HG02610 (cell line): ENCODE data around the gene KRTAP5-6.

Source experiments
- ATAC-seq: cut with Tn5 transposase; IDR thresholded peaks from one replicate; pipeline ENCODE4 v1.9.1; 2021; ENCODE audit warnings: mild to moderate bottlenecking, moderate library complexity; ENCODE audit not compliant: unreplicated experiment

The KRTAP5-6 gene

DNA sequence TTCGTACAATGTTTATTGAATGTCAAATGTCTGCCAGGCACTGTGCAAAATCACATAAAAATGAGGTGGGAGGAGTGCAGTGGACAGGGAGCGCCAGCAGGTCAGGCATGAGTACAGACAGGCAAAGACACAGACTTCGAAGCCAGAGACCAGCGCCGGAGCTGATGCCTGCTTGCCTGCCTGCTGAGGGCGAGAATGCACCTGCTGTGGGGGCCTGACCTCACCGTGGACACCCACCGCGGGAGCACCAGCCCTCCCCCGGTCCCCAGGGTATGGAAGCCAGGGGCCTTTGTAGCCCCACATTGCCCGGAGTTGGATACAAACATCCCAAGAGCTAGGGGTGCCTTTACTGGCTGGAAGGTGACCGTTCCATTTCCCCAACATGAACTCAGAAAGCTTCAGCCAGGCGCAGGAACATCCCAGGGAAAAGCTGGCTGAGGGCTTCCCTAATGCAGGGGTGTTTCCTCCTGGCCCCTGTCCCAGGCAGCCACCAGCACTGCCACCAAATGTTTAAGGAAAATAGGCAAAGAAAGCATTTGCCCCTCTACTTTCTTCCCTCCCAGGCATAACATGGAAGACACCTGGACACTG is 35.5 kb downstream of the KRTAP5-6 start:
- no peak for ATAC-seq

DNA sequence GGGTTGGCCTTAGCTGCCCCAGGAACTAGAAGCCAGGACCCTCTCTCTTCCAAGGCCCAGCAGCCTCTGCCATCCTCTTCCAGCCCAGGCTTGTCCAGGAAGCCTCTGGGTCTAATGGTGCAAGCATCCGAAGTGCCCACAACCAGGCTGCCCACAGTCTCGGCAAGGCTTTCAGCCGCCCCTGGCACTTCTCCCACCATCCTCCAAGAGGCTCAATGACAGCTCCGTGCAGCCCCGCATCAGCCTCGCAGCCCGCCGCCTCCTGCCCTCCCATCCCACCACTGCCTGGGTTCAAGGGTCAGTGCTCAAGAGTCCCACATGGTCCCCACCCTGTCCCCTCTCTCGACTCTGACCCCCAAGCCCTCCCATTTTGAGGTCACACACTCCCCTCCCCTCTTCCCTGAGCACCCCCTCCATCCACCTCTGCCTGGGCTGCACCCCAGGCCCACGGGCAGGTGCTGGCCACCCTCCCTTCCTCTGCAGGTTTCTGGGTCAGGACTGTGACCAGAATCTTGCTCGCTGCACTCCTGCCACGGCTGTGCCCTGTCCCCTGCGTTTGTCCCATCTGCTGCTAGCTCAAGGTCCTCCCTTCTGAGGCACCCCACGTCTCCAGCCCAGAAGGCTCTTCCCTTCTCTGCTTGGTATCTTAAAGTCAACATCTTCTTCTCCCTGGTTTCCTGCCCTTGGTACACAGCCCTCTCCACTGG is 36.2 kb downstream of the KRTAP5-6 start:
- no peak for ATAC-seq

GRCh38 chr11:1733716-1734640 is 37.0 kb downstream of the KRTAP5-6 start:
- ATAC-seq: no peak

DNA sequence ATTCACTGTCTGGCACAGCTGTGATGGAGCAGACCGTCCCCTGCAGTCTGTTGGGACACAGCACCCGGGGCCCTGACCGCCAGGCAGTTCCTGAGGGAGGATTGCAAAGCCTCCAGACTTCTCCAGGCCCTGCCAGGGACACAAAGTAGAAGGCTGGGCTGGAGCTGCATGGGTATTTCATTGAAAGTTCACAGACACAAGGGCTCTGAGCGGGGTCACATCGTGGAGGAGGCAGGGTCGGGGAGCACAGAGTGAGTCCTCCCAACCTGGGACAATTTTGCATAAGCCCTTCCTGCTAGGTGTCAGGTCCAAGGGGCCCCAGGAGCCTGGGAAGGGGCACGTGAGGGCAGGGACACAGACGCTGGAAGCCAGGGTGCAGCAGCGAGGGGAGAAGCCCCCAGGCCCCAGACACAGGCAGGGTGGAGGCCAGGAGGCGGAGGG is 37.7 kb downstream of the KRTAP5-6 start:
- no peak for ATAC-seq

GRCh38 chr11:1735271-1735670 is 38.3 kb downstream of the KRTAP5-6 start:
- no peak for ATAC-seq

GRCh38 chr11:1736447-1736992 is 39.5 kb downstream of the KRTAP5-6 start:
- no peak for ATAC-seq

- ATAC-seq: no peak
Measured at GRCh38 chr11:1737080-1737757, 40.2 kb downstream of the KRTAP5-6 start.

- no peak for ATAC-seq
Measured at GRCh38 chr11:1738380-1738779, 41.4 kb downstream of the KRTAP5-6 start.

DNA sequence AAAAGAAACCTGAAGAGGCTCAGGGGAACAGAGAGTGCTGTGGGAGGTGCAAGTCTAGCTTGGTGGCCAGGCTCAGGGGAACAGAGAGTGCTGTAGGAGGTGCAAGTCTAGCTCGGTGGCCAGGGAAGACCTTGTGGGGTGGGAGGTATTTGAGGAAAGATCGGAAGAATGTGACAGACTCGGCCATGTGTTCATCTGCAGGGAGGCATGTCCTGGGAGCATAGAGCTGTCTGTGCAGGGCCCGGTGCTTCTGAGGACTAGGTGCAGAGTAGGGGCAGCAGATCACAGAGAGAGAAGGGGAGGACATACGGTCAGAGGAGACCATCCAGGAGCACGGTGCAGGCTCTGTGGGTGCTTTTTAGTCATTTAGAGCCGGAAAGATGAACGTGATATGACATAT is 42.6 kb downstream of the KRTAP5-6 start:
- no peak for ATAC-seq

DNA sequence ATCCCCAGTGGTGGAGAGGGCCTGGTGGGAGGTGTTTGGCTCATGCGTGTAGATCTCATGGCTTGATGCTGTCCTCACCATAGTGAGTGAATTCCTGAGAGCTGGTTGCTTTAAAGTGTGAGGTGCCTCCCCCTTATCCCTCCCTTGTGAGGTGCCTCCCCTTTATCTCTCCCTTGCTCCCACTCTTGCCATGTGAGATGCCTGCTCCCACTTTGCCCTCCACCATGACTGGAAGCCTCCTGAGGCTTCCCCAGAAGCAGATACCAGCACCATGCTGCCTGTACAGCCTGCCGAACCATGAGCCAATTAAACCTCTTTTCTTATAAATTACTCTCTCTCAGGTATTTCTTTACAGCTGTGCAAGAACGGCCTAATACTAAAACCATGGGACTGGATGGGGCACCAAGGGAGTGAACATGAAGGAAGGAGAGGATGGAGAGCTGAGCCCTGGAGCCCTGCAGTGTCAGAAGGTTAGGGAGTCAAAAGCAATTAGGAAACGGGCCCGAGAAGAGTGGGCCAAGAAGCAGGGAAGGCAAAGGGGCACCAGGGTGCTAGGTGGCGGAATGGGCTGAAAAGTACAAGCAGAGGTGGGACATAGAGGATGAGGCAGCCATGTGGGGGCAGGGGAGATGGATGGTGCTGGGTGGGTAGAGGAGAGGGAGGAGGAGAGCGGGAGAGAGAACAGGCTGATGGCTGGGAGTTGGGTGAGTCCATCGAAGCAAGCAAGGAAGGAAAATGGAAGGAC is 44.0 kb downstream of the KRTAP5-6 start:
- no peak for ATAC-seq

GRCh38 chr11:1741741-1742140 is 44.7 kb downstream of the KRTAP5-6 start:
- no peak for ATAC-seq

GRCh38 chr11:1742371-1742770 is 45.4 kb downstream of the KRTAP5-6 start:
- no peak for ATAC-seq

- no peak for ATAC-seq
Measured at GRCh38 chr11:1742869-1743584, 46.0 kb downstream of the KRTAP5-6 start.

DNA sequence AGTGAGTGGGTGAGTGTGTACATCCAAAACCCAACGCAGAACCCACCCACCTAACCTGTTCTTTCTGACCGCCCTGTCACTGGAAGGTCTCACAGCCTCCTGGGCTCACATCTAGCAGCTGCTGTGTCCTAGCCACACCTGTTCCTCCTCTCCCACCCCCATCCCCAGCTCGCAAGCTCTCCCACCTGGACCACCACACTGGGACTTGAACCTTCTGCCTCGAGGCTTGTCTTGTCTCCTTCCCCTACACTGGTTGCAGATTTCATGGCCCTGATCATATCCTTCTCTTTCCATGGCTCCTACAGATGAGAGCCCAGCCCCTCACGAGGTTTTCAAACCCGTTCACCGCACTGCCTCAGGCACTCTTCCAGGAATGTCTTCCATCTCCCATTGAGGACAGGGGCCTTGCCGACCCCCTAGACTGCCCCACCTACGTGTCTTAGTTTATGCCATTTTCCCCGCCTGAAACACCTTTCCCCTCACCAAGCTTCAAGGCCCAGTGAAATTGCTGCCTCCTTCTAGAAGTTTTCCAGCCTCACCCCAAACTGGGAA is 46.7 kb downstream of the KRTAP5-6 start:
- ATAC-seq: no peak

DNA sequence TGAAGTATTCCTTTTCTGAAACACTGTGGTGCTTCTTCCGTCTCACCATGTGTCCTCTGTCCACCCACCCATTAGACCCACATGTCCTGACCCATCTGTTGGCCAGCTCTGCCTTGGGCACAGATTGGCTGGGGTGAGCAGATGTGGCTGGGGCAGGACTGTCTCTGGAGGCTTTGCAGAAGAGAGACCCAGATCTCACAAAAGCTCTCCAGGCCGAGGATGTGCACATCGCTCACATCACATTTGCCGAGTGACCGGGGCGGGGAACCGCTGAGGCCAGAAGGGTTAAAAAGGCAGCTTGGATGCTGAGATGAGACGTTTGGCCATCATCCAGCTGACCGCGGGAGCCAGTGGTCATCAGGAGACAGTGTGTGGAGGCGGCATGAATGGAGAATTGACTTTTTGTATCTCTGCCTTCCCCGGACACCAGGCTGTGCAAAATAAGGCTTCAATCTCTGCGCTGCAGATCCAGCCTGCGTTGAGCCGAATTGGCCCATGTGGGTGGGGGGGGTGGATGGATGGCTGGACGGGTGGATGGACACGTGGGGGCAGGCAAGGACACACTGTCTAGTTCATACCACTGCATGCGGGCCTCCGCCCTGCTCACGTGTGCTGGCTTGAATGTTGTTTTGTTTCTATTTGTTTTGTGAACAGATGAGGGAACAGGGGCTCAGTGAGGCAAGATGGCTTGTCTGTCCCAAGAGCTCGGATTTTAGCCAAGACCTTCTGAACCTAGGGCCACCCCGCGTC is 47.3 kb downstream of the KRTAP5-6 start:
- no peak for ATAC-seq

DNA sequence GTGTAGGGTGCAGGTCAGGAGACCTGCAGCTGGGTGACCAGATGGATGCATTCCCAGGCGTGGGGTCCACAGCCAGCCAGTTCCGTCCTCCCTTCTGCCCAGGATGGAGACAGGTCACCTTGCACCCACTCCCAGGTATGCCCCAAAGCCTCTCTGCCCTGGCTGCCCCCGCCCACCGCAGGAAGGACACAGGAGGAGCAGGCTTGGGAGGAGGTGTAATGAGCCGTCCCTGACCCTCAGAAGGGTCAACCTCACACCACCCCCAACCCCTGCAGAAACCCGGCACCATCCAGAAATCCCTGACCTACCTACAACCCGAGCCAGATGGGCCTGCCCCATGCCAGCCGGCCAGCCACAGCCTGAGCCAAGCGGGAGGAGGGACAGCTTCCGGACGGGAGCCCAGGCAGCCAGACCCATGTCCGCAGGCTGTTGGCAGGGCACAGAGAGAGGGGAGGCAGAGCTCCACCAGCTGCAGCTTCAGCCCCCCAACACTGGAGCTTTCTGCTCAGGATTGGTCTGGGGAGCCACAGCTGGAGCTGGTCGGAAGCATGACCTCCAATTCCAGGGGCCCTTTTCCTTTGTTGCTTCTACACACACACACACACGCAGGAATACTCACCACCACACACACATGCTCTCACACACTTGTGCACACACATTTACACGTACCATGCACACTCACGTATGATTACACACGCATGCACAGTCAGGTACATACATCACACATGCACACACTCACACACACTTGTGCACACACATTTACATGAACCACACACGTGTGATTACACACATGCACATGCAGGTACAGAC is 48.1 kb downstream of the KRTAP5-6 start:
- no peak for ATAC-seq

GRCh38 chr11:1745701-1746320 is 48.8 kb downstream of the KRTAP5-6 start:
- no peak for ATAC-seq
